ENCODE measurements around the gene CLASP1. TPM values are rescaled to one million over a fixed set of nuclear protein-coding genes. Genes with fewer than 3 reads are reported as not detected.

CLASP1 gene
- total RNA-seq, 1 donor from 2014 or later: 51.4 TPM

GRCh38 chr2:121287956-121288355 is 361.3 kb downstream of the CLASP1 start:
- no peak for DNase-seq (ENCODE audit: low spot score)

Other genes starting within 250 kb of the CLASP1 start
- not detected for gene RNU4ATAC, start 118.6 kb downstream of the CLASP1 start, total RNA-seq
- gene NIFK, start 87.4 kb upstream of the CLASP1 start, total RNA-seq: 27.8 TPM
- 76.5 TPM for gene TSN, start 106.2 kb upstream of the CLASP1 start, total RNA-seq